DOHH2 (cell line): ENCODE data around the gene SLX4IP.

Experiments
- H3F3A ChIP-seq: fragments of 200-600 bp; sonication (generic), shearing (Covaris generic); 2 replicates; pipeline ENCODE4 v1.6.0; 2016; ENCODE audit warnings: antibody characterized with exemption, mild to moderate bottlenecking; ENCODE audit not compliant: control insufficient read depth, insufficient read depth
- H3K27ac ChIP-seq: fragments of 200-600 bp; sonication (generic); 2 replicates; pipeline ENCODE4 v1.5.1; 2014; ENCODE audit warnings: low read depth, mild to moderate bottlenecking, low read length, moderate library complexity
- H3K27me3 ChIP-seq: fragments of 200-600 bp; sonication (generic); 2 replicates; pipeline ENCODE4 v1.6.1; 2014; ENCODE audit warnings: mild to moderate bottlenecking, low read length, mixed read lengths; ENCODE audit not compliant: control insufficient read depth
- H3K36me3 ChIP-seq: fragments of 200-600 bp; sonication (generic); 2 replicates; pipeline ENCODE4 v1.6.1; 2014; ENCODE audit warnings: mild to moderate bottlenecking, low read length, moderate library complexity, mixed read lengths; ENCODE audit not compliant: control insufficient read depth
- H3K4me1 ChIP-seq: fragments of 200-600 bp; sonication (generic); 2 replicates; pipeline ENCODE4 v1.6.1; 2014; ENCODE audit warnings: mild to moderate bottlenecking, low read length, mixed read lengths; ENCODE audit not compliant: control insufficient read depth
- H3K4me2 ChIP-seq: fragments of 200-600 bp; sonication (generic); 2 replicates; pipeline ENCODE4 v1.6.0; 2014; ENCODE audit warnings: mild to moderate bottlenecking, low read length, moderate library complexity
- H3K4me3 ChIP-seq: fragments of 200-600 bp; sonication (generic); 2 replicates; pipeline ENCODE4 v1.5.1; 2014; ENCODE audit warnings: mild to moderate bottlenecking, low read length, mixed read lengths
- H3K79me2 ChIP-seq: fragments of 200-600 bp; sonication (generic); 2 replicates; pipeline ENCODE4 v1.6.1; 2014; ENCODE audit warnings: mild to moderate bottlenecking, low read length, mixed read lengths; ENCODE audit not compliant: control insufficient read depth
- H3K9me2 ChIP-seq: fragments of 200-600 bp; sonication (generic); replicated peaks from 2 replicates; pipeline ENCODE4 v1.6.1; 2014; ENCODE audit warnings: mild to moderate bottlenecking, low read length, mixed read lengths; ENCODE audit not compliant: control insufficient read depth
- H3K9me3 ChIP-seq: fragments of 200-600 bp; sonication (generic); 2 replicates; pipeline ENCODE4 v1.6.1; 2014; ENCODE audit warnings: antibody characterized with exemption, low read length, mixed read lengths; ENCODE audit not compliant: control insufficient read depth, insufficient read depth
- H4K20me1 ChIP-seq: fragments of 200-600 bp; sonication (generic); 2 replicates; pipeline ENCODE4 v1.6.0; 2014; ENCODE audit warnings: low read depth, mild to moderate bottlenecking, antibody characterized with exemption, low read length, moderate library complexity; ENCODE audit not compliant: control insufficient read depth, insufficient read depth
- CTCF ChIP-seq: fragments of 200-600 bp; sonication (generic); IDR thresholded peaks from one replicate; pipeline ENCODE4 v1.5.1; 2014; ENCODE audit warnings: antibody characterized with exemption, mild to moderate bottlenecking, low read depth, low read length; ENCODE audit not compliant: poor library complexity, severe bottlenecking
- EZH2phosphoT487 ChIP-seq: fragments of 200-600 bp; sonication (generic); IDR thresholded peaks from 2 replicates; pipeline ENCODE4 v1.6.1; 2017; ENCODE audit warnings: borderline replicate concordance, mild to moderate bottlenecking, antibody characterized with exemption, low read length, moderate library complexity, mixed read lengths

SLX4IP gene

GRCh38 chr20:10626896-10627295, 191.8 kb downstream of the SLX4IP start:
- no peak overlapping the region for H3K4me3 ChIP-seq
- no peaks in the 10 kb centered on the region for H3K4me1 ChIP-seq
- no peak overlapping the region for H3K27ac ChIP-seq
- H3K4me2 ChIP-seq = no peak overlapping the region
- H3K79me2 ChIP-seq = no peaks in the 10 kb centered on the region
- no peaks in the 10 kb centered on the region for H3K9me3 ChIP-seq
- H3K9me2 ChIP-seq = no peaks in the 10 kb centered on the region
- H3K27me3 ChIP-seq = no peaks in the 10 kb centered on the region
- TF ChIP-seq EZH2phosphoT487 = no peak
- no peak for TF ChIP-seq CTCF
- no peaks in the 10 kb centered on the region for H4K20me1 ChIP-seq
- no peaks in the 10 kb centered on the region for H3F3A ChIP-seq
- no peaks in the 10 kb centered on the region for H3K36me3 ChIP-seq

- no peak overlapping the region for H3K4me2 ChIP-seq
Observed at GRCh38 chr20:10629946-10630650, 195.0 kb downstream of the SLX4IP start.

GRCh38 chr20:10631126-10631525, 196.0 kb downstream of the SLX4IP start:
- no peak overlapping the region for H3K4me3 ChIP-seq
- H3K36me3 ChIP-seq = no peaks in the 10 kb centered on the region
- no peaks in the 10 kb centered on the region for H4K20me1 ChIP-seq
- no peaks in the 10 kb centered on the region for H3F3A ChIP-seq
- no peaks in the 10 kb centered on the region for H3K9me2 ChIP-seq
- H3K4me1 ChIP-seq = peaks cover 13% of the 10 kb centered on the region
- no peaks in the 10 kb centered on the region for H3K79me2 ChIP-seq
- H3K27ac ChIP-seq = no peak overlapping the region
- H3K9me3 ChIP-seq = no peaks in the 10 kb centered on the region
- TF ChIP-seq EZH2phosphoT487 = no peak
- no peak for TF ChIP-seq CTCF
- H3K4me2 ChIP-seq = no peak overlapping the region
- H3K27me3 ChIP-seq = peaks cover 9% of the 10 kb centered on the region

More at GRCh38 chr20:10629946-10630650, 195.0 kb downstream of the SLX4IP start:
- Histone ChIP-seq H3K9me2 (no peaks in the 10 kb centered on the region), H3K79me2 (no peaks in the 10 kb centered on the region), H3K27me3 (peaks cover 9% of the 10 kb centered on the region), H3K4me3 (no peak overlapping the region), H3K4me1 (peaks cover 13% of the 10 kb centered on the region), H3K9me3 (no peaks in the 10 kb centered on the region), H3K36me3 (no peaks in the 10 kb centered on the region), H4K20me1 (no peaks in the 10 kb centered on the region), H3F3A (no peaks in the 10 kb centered on the region), H3K27ac (no peak overlapping the region)
- no peak for TF ChIP-seq CTCF
- no peak for TF ChIP-seq EZH2phosphoT487
